ENCODE data around the gene PRLH.
"Not testable (repeated sequence)": the region's sequence is repeated elsewhere in the genome, so short reads cannot be mapped to it uniquely, and the experiment has no call there.

The PRLH gene

DNA sequence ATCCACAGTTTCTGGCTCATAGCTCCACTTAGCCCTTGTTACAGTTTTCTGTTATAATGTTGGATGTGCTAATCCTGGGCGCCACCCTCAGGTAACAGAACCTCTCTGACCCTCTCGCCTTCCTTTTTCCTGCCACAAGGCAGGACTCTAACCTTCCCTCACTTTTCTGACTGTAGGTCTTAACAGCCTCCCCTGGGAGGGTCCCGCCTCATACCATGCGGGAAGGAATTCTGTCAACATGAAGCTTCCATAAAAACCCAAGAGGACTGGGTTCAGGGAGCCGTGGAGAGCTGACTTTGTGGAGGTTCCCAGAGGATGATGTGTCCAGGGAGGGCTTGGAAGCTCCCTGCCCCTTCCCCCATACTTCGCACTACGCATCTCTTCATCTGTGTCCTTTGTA, 36.0 kb downstream of the PRLH start:
- DNase-seq, result no peak

- no peak for DNase-seq
Measured at GRCh38 chr2:237603049-237603717, 36.8 kb downstream of the PRLH start.

- DNase-seq, result peak; percentile 85
Measured at GRCh38 chr2:237603718-237604362, 37.5 kb downstream of the PRLH start.

- DNase-seq, result no peak
Measured at GRCh38 chr2:237604391-237604790, 38.0 kb downstream of the PRLH start.

DNA sequence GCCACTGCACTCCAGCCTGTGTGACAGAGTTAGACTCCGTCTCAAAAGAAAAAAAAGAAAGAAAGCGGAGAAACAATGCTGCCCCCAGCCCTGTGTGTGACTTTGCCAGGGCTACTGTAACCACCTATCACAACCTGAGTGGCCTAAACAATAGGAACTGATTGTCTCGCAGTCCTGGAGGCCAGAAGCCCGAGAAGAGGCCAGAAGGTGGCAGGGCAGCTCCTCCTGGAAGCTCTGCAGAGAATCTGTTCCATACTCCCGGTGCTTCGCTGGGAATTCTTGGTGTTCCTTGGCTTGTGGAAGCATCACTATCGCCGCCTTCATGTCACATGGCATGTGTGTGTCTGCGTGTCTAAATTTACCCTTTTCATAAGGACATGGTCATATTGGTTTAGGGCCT, 38.6 kb downstream of the PRLH start:
- DNase-seq, result no peak

GRCh38 chr2:237606522-237606921, 40.1 kb downstream of the PRLH start:
- not testable (repeated sequence) for DNase-seq

- DNase-seq, result no peak
Measured at GRCh38 chr2:237612527-237613357, 46.4 kb downstream of the PRLH start.

DNA sequence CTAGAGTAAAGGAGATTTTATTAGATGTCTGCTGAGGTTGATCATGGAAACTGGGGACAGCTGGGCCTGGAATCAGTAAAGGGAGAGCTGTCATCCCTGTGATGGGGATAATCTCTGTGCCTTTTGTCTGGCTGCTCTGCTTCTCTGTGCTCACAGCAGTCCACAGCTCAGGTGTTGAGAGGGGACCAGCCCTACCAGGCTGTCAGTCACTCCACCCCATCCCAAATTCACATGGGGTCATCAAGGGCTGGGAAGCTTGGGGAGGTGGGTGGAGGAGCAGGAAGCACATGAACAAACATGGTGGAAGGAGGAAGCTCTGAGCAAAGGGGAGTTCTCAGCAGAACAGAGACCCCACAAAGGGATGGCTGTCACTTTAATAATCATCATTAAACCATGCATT, 47.3 kb downstream of the PRLH start:
- no peak for DNase-seq

DNA sequence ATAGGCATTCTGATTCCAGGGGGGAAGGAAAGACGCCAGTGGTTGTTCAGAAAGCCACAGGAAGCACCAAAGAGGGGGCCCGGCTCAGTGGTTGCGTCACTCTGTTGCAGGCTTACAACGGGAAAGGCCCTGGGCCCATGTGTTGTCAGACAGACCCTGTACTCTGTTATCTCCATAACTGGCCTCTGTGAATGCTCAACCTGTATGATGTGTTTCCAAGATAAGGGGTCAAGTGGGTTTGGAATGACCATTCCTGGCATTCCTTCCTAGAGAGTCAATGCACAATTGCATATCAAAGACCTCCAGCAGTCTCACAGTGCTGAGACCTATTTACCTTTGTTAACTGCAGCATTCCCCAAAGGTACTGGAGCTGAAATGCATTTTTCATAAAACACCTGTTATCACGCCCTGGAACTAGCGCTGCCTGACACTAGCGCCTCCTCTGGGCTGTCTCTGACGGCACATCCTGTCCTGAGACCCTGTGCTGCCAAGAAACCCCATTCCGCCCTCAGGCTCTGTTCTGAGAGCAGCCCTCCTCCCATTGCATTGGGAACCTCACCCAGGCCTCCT, 47.9 kb downstream of the PRLH start:
- no peak for DNase-seq

- no peak for DNase-seq
Measured at GRCh38 chr2:237615631-237616249, 49.4 kb downstream of the PRLH start.

- DNase-seq, result no peak
Measured at GRCh38 chr2:237616373-237616733, 50.0 kb downstream of the PRLH start.
